ENCODE measurements around the gene LRMDA.
"Not testable (repeated sequence)": the region's sequence is repeated elsewhere in the genome, so short reads cannot be mapped to it uniquely, and the experiment has no call there.

The LRMDA gene

DNA sequence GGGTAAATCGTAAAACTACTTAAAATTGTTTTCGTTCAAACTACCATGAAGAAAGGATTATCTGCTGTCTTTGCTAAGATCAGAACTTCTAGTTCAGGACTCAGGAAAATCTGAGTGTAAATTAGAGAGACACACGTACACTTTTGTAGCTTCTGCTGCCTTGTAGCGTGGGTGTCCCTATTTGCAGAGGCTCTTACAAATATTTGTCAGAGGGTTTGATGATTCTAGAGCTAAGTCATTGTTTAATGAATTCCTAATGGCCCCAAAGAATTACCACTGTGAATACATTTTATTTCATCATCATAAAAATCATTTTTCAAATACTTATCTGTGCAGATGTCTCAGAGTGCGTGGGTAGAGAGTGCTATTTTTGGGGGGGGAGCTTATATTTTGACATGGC lies 314.9 kb downstream of the LRMDA start:
- DNase-seq (ENCODE audit: low spot score): no peak

DNA sequence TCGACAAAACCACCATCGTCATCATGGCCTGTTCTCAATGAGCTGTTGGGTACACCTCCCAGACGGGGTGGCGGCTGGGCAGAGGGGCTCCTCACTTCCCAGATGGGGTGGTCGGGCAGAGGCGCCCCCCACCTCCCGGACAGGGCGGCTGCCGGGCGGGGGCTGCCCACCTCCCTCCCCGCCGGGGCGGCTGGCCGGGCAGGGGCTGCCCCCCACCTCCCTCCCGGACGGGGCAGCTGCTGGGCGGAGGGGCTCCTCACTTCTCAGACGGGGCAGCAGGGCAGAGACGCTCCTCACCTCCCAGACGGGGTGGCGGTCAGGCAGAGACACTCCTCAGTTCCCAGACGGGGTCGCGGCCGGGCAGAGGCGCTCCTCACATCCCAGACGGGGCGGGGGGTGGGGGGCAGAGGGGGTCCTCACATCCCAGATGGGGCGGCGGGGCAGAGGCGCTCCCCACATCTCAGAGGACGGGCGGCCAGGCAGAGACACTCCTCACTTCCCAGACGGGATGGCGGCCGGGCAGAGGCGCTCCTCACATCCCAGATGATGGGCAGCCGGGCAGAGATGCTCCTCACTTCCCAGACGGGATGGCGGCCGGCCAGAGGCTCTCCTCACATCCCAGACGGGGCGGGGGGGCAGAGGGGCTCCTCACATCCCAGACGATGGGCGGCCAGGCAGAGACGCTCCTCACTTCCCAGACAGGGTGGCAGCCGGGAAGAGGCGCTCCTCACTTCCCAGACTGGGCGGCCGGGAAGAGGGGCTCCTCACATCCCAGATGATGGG lies 318.9 kb downstream of the LRMDA start:
- not testable (repeated sequence) for DNase-seq (ENCODE audit: low spot score)

DNA sequence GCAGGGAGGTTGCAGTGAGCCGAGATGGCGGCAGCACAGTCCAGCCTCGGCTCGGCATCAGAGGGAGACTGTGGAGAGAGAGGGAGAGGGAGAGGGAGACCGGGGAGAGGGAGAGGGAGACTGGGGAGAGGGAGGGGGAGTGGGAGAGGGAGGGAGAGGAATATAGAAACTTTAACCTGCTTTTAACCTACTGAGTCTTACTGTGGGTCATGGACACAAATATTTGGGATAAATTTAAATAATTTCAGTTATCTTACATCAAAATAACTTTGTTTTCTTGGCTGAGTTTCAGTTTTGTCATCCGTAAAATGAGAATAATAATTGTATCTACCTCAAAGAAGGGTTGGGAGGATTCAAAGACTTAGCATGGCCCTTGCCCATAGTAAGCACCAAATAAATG lies 319.8 kb downstream of the LRMDA start:
- no peak for DNase-seq (ENCODE audit: low spot score)

DNA sequence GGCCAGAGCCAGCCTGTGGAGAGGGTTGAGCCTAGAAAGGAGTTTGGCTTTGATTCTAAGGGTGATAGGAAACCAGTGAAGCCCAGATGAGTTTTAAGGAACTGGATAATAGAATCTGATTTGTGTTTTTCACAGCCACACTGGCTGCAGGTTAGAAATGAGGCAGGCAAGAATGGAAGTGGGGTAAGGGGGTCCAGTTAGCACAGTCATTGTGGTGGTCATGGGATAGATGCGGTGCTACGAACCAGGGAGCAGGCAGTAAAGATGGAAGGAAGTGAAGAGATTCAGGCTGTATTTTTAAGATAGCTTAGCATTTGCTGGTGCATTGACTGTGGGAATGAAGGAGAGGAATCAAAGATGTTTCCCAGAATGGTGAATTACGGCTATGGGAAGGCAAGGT lies 322.2 kb downstream of the LRMDA start:
- DNase-seq (ENCODE audit: low spot score): no peak

DNA sequence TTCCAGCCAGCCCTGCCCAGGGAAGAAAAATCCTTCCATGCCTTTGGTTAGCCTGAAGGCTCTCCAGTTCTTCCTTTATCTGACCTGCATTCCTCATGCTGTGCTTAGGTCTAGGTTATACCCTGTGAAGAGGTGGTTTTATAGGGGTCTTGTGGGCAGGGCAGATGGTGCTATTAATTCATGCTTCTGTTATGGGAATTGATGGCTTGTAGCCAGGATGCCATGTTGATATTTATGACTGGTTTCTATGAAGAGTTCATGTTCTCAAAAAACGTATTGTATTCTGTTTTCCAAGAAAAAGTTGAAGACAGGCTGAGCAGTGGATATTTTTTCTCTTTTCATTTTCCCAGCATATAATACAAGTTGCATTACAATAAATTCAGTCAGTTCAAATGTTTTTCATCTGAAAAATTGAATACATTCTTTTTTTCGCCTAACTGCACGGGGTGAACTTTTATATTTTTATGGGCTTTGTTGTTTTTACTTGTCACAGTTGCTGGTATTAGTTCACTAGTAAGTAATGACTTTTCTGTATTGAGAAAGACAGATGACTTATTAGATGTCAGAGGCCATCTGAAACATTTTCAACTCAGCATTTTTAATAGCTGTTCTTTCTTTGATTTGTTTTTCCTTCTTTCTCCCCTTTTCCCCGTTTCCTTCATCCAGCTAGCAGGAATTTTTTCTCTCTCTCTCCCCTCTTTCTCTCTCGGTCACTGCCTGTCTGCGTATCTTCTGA lies 322.8 kb downstream of the LRMDA start:
- no peak for DNase-seq (ENCODE audit: low spot score)

DNA sequence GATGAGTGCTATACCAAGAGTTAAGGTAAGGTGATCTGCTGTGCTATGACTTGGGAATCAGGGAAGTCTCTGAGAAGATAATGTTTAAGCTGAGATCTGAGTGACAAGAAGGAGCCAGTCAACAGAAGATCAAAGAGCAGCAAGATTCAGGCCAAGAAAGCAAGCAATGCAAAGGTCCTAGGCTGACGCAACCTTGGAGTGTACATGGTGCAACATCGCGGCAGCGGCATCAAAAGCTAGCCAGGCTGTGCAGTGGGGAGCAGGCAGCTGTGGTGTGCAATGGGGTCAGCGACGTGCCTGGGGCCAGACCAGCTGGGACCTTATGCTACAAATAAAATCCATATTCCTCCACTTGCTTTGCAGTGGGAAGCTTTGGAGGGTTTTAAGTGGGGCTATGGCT lies 324.1 kb downstream of the LRMDA start:
- no peak for DNase-seq (ENCODE audit: low spot score)

DNA sequence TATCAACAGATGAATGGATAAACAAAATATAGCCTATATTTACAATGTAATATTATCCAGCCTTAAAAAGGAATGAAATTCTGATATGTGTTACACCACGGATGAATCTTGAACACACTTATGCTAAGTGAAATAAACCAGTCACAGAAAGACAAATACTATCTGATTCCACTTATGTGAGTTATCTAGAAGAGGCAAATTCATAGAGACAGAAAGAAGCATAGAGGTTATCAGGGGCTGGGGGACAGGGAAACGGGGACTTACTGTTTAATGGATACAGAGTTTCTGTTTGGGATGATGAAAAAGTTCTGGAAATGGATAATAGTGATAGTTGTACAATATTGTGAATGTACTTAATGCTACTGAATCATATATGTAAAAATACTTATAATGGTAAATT lies 329.9 kb downstream of the LRMDA start:
- no peak for DNase-seq (ENCODE audit: low spot score)

DNA sequence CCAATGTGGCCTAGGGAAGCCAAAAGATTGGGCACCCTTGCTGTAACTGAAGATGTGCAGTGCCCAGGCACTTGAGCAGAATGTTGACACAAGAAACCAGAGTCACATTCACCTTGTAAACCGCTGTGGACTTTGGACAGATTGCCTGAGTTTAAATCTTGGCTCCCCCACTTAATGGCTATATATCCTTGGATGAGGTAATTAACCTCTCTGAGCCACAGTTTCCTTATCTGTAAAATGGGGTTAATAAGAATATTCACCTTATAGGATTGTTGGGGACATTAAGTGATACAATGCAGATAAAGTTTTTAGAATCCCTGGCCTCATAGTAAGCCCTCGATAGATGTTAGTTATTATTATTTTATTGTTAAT lies 331.0 kb downstream of the LRMDA start:
- DNase-seq (ENCODE audit: low spot score): peak; percentile 10

DNA sequence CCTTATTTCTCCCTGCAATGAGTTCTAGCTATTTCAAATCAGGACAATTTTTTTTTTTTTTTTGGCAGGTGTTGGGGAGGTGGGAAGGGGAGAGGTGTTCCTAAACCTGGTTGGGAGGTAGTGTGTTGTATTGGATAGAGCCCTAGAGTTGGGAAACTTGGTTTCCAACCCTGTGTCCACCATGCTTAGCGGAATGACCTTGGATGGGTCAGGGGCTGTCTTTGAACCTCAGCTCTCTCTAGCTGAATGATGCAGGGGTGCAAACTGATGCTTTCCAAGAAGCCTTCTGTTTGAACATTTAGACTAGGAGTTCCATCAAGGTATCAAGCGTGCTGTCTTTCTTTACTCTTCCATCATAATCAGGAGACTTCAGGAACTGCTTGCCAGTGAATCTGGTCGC lies 332.2 kb downstream of the LRMDA start:
- no peak for DNase-seq (ENCODE audit: low spot score)

DNA sequence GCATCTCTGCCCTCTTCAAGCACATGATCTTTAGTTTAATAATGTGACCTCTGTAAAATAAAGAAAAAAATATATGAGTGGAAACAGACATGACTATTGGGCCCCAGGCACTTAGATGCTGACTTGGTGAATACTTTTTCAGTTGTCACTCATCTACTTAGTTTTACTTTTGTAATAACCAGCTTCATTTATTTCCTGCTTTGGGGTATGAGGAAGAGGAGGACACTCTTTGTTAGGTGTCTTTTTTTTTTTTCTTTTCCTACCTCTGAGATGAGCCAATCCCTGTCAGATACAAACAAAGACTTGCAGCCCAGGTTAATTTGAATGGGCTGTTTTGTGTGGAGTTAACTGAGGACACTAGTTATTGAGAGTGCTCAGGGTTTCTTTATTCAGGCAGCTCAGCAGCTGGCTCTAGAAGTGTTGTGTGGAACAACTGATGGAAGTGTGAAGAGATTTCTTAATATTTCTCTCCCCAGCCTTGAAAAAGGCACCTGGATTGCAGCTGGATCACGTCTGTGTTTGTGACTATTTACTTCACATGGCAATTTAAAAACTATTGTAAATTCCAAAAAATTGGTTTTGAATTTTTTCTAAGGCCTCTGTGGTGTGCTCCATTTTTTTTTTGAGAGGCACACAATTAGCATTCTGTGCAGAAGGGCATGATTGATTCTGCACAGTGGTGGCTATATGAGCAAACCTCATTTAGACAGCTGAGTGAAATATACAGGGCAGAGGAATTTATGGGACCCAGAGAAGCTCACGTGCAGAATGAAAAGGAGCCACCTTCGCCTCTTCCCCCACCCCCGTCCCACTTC lies 333.8 kb downstream of the LRMDA start:
- no peak for DNase-seq (ENCODE audit: low spot score)

DNA sequence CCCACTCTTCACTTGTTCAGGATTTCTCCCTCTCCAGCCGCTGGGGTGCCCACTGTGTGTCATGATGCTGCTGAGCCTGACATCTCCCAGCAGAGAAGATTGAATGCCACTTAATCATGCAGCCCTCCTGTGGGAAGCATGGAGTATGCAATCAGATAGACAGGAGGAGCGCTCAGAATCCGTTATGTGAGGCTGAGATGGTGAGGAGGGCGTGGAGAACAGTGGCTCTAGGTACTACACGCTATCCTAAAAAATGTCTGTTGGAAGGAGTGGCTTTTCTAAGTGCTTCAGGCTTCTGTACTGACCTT lies 334.3 kb downstream of the LRMDA start:
- DNase-seq (ENCODE audit: low spot score): no peak

DNA sequence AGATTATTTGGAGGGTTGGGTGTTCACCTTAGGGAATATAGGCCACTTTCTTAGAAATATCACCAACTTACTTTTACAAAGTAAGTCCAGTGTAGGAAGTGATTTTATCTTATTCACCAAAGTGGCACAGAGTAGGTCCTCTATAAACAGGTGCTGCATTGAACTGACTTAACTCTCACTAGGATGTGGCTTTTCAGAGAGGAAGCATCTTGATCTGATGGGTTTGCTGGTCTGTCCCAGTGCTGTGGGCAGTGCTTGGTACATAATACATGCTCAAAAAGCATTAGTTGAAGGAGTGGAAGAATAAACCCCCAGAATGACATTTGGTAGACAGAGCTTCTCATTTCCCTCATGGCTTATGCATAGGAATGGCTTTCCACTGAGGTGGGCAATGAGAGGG lies 334.7 kb downstream of the LRMDA start:
- DNase-seq (ENCODE audit: low spot score): no peak

DNA sequence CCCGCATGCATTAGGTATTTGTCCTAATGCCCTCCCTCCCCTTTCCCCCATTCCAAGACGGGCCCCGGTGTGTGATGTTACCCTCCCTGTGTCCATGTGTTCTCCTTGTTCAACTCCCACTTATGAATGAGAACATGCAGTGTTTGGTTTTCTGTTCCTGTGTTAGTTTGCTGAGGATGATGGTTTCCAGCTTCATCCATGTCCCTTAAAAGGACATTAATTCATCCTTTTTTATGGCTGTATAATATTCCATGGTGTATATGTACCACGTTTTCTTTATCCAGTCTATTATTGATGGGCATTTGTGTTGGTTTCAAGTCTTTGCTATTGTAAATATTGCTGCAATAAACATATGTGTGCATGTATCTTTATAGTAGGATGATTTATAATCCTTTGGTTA lies 335.3 kb downstream of the LRMDA start:
- DNase-seq (ENCODE audit: low spot score): not testable (repeated sequence)

DNA sequence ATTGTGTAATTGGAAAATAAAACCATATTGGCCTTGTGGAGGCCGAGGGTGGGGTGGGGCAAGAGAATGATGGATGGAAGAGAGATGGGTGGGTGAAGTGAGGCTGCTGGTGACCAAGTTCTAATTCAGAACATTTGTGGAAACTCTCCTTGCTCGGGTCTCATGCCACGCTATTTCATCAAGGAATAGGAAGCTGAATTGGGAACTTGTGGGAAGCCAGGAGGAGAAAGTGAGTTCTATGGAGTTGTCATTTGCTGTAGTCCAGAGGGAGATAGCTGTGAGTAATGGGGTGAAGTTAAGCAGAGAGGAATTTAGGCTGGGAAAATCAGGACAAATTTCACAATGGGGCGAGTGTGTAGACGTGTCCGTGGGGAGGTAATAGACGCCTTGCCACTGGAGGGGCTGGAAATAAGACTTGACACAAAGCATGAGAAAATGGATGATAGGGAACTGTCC lies 339.2 kb downstream of the LRMDA start:
- DNase-seq (ENCODE audit: low spot score): no peak

DNA sequence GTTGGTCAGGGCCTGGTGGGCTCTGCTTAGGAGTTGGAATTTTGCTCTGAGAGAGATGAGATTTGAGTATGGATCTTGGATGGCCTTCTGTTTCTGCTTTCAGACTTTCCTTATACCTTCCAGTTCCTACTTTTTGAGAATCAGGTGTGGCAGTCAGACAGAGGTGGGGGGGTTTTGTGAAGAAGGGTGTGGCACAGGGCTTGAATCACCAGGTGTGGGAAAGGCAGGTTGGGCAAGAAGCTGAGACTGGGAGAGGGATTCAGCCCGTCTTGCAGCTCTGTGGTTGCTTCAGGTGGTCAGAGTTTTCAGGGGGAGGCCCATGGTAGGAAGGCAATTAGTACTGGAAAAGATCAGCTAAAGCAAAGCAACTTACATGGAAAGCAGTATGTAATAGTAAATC lies 340.2 kb downstream of the LRMDA start:
- no peak for DNase-seq (ENCODE audit: low spot score)

DNA sequence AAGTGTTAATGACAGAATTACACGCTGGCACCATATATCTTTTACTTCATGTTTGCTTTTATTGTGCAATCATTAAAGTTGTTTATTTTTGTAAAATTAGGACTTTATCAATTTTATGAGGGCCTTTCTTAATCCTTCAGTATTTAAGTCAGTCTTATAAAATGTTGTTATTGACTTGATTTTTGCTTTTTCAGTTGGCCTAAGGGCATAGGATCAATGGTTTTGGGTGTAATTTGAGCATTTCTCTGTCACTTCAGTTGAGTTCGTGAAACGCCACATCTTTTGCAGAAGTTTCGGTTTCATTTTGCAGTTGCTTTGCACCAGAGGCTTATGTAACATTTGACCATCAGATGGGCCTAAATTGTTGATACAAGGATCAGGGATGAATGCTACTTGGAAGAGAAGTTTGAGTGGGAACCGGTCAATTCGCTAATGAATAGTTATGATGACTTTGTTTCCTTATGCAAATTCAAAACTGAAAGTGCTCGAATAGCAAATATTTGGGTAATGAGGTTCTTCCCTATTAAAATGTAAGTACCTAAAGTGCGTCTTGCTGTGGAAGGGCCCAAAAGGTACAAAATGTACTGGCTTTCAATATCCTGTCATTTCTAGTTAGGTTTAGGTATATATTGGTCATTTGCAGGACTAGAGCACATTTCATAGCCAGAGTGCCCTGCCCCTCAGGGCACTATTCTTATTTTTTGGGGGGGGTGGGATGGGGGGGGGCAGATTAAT lies 340.9 kb downstream of the LRMDA start:
- DNase-seq (ENCODE audit: low spot score): no peak

DNA sequence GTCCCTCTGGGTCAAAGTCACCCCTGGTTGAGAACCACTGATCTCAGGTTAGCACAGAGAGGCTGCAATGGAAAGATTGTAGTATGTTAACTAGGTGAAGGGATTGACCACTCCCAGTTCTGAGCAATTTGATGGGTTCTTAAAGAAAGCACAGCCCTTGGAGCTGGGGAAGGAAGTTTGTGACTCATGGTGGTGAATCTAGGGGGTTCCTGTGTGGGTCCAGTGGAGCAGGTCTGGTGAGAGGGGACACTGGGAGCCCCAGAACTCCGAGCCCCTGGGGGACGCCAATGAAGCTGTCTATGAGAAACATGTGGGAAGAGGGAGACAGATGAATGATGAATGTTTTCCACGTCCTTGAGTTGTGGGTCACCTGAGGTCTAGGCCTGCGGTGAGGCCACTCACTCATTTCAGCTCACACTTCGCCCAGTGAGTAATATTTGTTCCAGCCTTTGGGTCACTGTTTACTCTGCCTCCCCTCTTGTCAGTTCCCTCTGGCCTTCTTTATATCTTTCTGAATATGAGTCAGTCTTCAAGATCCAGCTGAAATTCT lies 341.9 kb downstream of the LRMDA start:
- no peak for DNase-seq (ENCODE audit: low spot score)

DNA sequence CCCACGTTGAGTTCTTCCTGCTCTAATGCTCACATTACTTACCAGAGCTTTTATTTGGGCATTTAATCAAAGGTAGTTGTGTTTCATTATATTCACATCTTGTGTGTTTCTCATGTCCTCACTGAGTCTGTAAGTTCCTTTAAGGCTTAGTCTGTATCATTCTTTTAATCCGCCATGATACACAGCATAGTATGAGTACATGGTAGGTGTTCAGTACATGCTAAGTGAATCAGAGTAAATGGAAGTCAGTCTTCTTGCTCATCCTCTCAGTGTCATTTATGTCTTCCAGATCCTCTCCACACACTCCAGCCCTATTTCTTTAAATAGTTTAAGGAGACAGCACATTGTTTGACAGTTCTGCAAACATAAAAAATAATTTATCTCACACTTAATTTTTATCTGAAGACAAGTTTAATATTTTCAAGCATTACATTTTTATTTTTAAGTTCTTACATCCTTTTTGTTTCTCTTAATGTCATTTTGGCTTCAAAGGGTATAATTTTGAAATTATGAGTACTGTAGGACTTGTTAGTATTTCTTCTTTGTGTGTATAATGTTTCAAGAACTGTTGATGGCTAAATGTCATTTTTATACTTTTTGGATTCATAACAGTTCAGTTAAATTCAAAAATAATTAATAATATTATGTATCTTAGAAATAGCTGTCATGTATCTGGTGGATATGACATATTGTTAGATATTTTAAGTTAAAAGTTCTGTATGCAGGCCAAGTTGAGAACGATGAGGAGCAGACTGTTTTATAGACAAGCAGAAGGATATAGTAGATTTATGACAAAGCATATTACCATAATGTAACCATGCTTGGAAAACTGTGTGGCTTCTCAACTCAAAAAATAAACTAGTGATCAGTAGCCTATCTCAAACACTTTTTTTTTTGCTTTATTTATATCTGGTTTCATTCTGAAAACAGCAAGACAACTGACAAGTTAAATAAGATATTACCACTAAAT lies 342.7 kb downstream of the LRMDA start:
- DNase-seq (ENCODE audit: low spot score): no peak

DNA sequence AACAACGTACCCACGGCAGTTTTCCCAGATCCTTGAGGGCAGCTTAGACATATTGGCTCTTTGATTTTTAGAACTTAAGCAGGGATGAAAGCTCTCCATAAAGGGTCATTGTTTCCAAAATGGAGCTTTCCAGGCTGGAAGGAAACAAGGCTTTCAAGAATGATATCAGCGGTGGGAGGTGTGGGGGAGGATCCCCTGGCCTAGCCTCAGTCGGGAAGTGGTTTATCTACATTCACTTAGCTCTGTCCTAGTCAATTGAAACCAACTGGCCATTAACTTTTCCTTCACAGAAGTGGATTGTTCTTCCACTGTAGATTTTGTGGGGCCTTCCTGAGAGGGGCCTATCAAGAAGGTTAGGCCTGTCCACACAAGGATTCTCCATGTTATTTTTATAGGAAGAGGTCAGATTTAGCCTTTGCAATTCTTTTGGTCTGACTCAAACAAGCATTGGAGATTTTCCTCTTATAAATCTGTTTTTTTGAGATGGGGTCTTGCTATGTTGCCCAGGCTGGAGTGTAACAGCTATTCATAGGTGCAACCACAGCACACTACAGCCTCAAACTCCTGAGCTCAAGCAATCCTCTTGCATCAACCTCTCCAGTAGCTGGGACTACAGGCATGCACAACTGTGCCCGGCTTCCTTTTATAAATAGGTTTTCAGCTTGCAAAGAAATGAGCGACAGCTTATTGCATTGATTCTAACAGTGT lies 343.5 kb downstream of the LRMDA start:
- no peak for DNase-seq (ENCODE audit: low spot score)
